HCT116 (cell line): ENCODE data around the gene MAP3K6.

Experiments used
- ATF3 ChIP-seq: IDR thresholded peaks from 2 replicates; pipeline ENCODE4 v1.6.1; 2012
- CEBPB ChIP-seq: IDR thresholded peaks from 2 replicates; pipeline ENCODE4 v1.6.1; 2012; ENCODE audit warnings: low read depth
- CTCF ChIP-seq, 3 experiments: fragments of 200-600 bp in 1 of 3; sonication (generic) in 1 of 3; IDR thresholded peaks in 2 of 3; conservative IDR thresholded peaks in 1 of 3; 2 replicates each; pipeline ENCODE4 v1.5.1; 2012 to 2017; ENCODE audit warnings: low read depth in 2 of 3, low read length in 2 of 3, antibody characterized with exemption in 1 of 3, borderline replicate concordance in 1 of 3, control low read depth in 1 of 3, mild to moderate bottlenecking in 1 of 3, mixed read lengths in 1 of 3, mixed run types in 1 of 3, moderate library complexity in 1 of 3; ENCODE audit not compliant: insufficient read depth in 1 of 3
- EGR1 ChIP-seq: IDR thresholded peaks from 2 replicates; pipeline ENCODE4 v1.6.1; 2012; ENCODE audit warnings: low read depth
- EZH2 ChIP-seq: fragments of 200-600 bp; sonication (generic); IDR thresholded peaks from 2 replicates; pipeline ENCODE4 v1.6.1; 2017; ENCODE audit warnings: antibody characterized with exemption, mixed run types
- EZH2phosphoT487 ChIP-seq: fragments of 200-600 bp; IDR thresholded peaks from 2 replicates; pipeline ENCODE4 v1.6.1; 2018; ENCODE audit warnings: antibody characterized with exemption, borderline replicate concordance
- POLR2AphosphoS5 ChIP-seq: IDR thresholded peaks from 2 replicates; pipeline ENCODE4 v1.6.1; 2011; ENCODE audit warnings: mild to moderate bottlenecking, low read depth, low read length, moderate library complexity
- REST ChIP-seq: IDR thresholded peaks from 2 replicates; pipeline ENCODE4 v1.6.1; 2012; ENCODE audit warnings: low read depth
- SIN3A ChIP-seq: IDR thresholded peaks from 2 replicates; pipeline ENCODE4 v1.6.1; 2012; ENCODE audit warnings: low read depth
- ZNF274 ChIP-seq: fragments of 200-500 bp; sonication (Bioruptor generic); IDR thresholded peaks from 2 replicates; pipeline ENCODE4 v1.6.1; 2014; ENCODE audit warnings: mild to moderate bottlenecking, low read depth, low read length, inconsistent platforms

GRCh38 chr1:27316860-27317259, 49.9 kb downstream of the MAP3K6 start:
- TF ChIP-seq CTCF (IDR thresholded peaks at IDR 0.05 in 2 of 3, conservative IDR thresholded peaks at IDR 0.05 in 1 of 3; ENCODE audit: borderline replicate concordance in 1 of 3, insufficient read depth in 1 of 3, low read depth in 2 of 3, low read length in 2 of 3) (no peak), CEBPB (no peak), EZH2phosphoT487 (no peak), EZH2 (no peak), ATF3 (no peak), REST (no peak), POLR2AphosphoS5 (no peak), ZNF274 (no peak), EGR1 (no peak), SIN3A (no peak)
